Peyer's patch (tissue), 4 donors: ENCODE results near the gene ACBD6.

Source experiments
- CTCF ChIP-seq, 6 experiments: fragments of 450-650 bp in 4 of 6; fragments of 200-600 bp in 2 of 6; sonication (generic) in 1 of 6; IDR thresholded peaks; one replicate each; pipeline ENCODE4 v1.5.1; 2017 to 2019; ENCODE audit warnings: antibody characterized with exemption in 6 of 6, mild to moderate bottlenecking in 3 of 6, moderate library complexity in 1 of 6
- POLR2A ChIP-seq, 2 donors: fragments of 450-650 bp; IDR thresholded peaks; one replicate each; pipeline ENCODE4 v1.5.1; 2017; ENCODE audit warnings: antibody characterized with exemption in 2 of 2, mild to moderate bottlenecking in 2 of 2, moderate library complexity in 2 of 2

- TF ChIP-seq CTCF (IDR thresholded peaks at IDR 0.05) (no peak), POLR2A (IDR thresholded peaks at IDR 0.05) (no peak)
Measured at GRCh38 chr1:180440335-180440734, 62.0 kb downstream of the ACBD6 start.
